ENCODE measurements around the gene RPA1. TPM values are rescaled to one million over a fixed set of nuclear protein-coding genes. Genes with fewer than 3 reads are reported as not detected.

RPA1 gene
- total RNA-seq, 1 experiment from 2014 or later, result 201 TPM

DNA sequence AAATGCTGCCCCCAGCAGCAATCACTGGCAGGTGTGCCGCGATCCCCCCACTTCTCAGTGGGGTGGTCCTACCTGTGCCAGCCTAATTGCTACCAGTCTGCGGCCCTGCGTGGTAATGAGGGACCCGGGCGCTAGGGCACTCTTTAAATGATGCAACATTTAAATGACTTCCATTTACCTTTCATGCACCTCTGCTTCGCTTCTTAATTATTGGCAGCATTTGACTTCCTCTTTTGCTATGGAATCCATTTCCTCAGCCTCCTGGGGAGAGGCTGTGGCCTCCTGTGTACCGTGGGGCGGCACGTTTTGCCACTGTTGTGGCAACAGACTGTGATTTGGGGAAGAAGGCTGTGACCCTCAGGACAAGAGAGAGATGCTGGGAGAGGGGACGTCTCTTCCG is 86.1 kb downstream of the RPA1 start:
- Histone ChIP-seq H3K36me3 (ENCODE audit: low read depth) (no peaks in the 10 kb centered on the region), H3K4me3 (no peak overlapping the region), H3K4me2 (no peak overlapping the region), H3F3A (ENCODE audit: insufficient read depth, low read depth) (no peaks in the 10 kb centered on the region), H3K27me3 (ENCODE audit: insufficient read depth, low read depth) (no peaks in the 10 kb centered on the region; the same call in 1 of the 2 replicates), H2AFZ (no peak overlapping the region), H4K20me1 (ENCODE audit: insufficient read depth) (no peaks in the 10 kb centered on the region), H3K9me3 (ENCODE audit: insufficient read depth, low read depth) (no peaks in the 10 kb centered on the region), H3K79me2 (ENCODE audit: low read depth) (no peaks in the 10 kb centered on the region), H3K4me1 (replicated peaks; ENCODE audit: insufficient read depth) (no peaks in the 10 kb centered on the region), H3K27ac (no peak overlapping the region), H3K9me2 (ENCODE audit: insufficient read depth) (no peaks in the 10 kb centered on the region)
- ChIA-PET CTCF (no interaction called here), POLR2A (ENCODE audit: unreplicated experiment) (no interaction called here)
- no peak for DNase-seq
- intact Hi-C loops (cut with micrococcal nuclease; ENCODE audit: unreplicated experiment), result no loop called here
- TF ChIP-seq, protein P1, sequence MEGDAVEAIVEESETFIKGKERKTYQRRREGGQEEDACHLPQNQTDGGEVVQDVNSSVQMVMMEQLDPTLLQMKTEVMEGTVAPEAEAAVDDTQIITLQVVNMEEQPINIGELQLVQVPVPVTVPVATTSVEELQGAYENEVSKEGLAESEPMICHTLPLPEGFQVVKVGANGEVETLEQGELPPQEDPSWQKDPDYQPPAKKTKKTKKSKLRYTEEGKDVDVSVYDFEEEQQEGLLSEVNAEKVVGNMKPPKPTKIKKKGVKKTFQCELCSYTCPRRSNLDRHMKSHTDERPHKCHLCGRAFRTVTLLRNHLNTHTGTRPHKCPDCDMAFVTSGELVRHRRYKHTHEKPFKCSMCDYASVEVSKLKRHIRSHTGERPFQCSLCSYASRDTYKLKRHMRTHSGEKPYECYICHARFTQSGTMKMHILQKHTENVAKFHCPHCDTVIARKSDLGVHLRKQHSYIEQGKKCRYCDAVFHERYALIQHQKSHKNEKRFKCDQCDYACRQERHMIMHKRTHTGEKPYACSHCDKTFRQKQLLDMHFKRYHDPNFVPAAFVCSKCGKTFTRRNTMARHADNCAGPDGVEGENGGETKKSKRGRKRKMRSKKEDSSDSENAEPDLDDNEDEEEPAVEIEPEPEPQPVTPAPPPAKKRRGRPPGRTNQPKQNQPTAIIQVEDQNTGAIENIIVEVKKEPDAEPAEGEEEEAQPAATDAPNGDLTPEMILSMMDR (conservative IDR thresholded peaks at IDR 0.05), result no peak
- no peak for TF ChIP-seq EZH2 (IDR thresholded peaks at IDR 0.05; ENCODE audit: low read depth)
- BruUV-seq (replicated peaks), result no TSS peak

DNA sequence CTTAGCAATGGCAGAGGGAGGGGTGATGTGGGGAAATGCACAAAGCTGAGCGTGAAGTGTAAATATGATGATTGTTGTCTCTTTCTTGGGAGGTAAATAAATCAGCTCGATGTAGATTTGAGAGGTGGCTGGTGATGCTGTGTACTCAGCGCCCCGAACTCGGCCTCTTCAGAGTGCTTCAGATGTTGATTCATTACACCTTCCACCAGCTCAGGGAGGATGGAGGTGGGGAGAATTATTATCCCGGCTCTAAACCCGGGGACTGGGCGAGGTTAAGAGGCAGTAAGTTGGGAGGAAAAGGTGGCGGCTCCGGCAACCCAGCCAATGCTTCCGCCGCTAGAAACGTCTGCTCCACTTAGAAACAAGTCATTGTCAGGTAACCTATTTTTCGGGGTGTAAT is 86.5 kb downstream of the RPA1 start:
- no peaks in the 10 kb centered on the region for H4K20me1 ChIP-seq (ENCODE audit: insufficient read depth)
- no peaks in the 10 kb centered on the region for H3K79me2 ChIP-seq (ENCODE audit: low read depth)
- H3K36me3 ChIP-seq (ENCODE audit: low read depth), result no peaks in the 10 kb centered on the region
- H2AFZ ChIP-seq, result no peak overlapping the region
- intact Hi-C loops (cut with micrococcal nuclease; ENCODE audit: unreplicated experiment), result no loop called here
- no TSS peak for BruUV-seq (replicated peaks)
- H3K27ac ChIP-seq, result no peak overlapping the region
- H3K9me3 ChIP-seq (ENCODE audit: insufficient read depth, low read depth), result no peaks in the 10 kb centered on the region
- H3K4me2 ChIP-seq, result no peak overlapping the region
- H3K4me1 ChIP-seq (replicated peaks; ENCODE audit: insufficient read depth), result no peaks in the 10 kb centered on the region
- no peaks in the 10 kb centered on the region; the same call in 1 of the 2 replicates for H3K27me3 ChIP-seq (ENCODE audit: insufficient read depth, low read depth)
- DNase-seq, result no peak
- ChIA-PET POLR2A (ENCODE audit: unreplicated experiment) (interaction anchor here (0.6 kb wide), 1 partner anchor 308 kb away, joined by 5 read pairs; no protein-coding TSS in a partner anchor), CTCF (interaction anchor here (1.1 kb wide), 1 partner anchor 110 kb away, joined by 9 read pairs; no protein-coding TSS in a partner anchor)
- TF ChIP-seq EZH2 (IDR thresholded peaks at IDR 0.05; ENCODE audit: low read depth), result no peak
- TF ChIP-seq, protein P1 (conservative IDR thresholded peaks at IDR 0.05), result no peak
- H3F3A ChIP-seq (ENCODE audit: insufficient read depth, low read depth), result no peaks in the 10 kb centered on the region
- no peak overlapping the region for H3K4me3 ChIP-seq
- no peaks in the 10 kb centered on the region for H3K9me2 ChIP-seq (ENCODE audit: insufficient read depth)

DNA sequence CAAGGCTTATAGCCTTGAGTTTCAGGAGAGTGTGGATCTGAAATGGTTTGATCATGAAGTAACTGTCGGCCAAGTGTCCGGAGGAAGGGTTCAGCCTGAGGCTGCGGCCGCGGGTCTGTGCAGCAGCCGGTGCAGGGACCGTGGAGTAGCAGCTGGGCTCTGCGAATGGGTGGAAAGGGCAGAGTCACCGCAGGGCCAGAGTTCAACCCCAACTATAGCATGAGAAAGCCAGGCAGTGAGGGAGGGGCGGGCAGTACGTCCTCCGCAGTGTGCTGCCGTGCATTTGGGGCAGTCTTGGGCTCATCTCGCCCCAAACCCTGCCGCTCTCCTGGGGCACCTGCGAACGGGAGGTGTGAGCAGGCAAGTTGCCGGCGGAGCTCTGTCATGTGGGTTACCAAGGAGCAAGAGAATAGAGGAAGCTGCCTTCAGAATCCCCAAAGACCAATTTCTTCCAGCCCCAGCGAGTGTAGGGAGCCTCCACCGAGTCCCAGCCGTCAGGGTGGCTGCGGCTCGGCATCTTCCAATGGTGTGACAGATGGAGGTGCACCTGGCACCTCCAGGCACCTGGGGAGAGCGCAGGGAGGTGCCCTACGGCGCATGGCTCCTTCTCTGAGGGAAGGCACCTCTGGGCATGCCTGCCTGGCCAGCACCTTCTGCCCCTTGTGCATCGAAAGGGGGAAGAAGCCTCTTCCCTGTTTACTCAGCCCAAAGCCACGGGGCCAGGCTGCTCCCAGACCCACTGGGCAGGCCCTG is 87.3 kb downstream of the RPA1 start:
- Histone ChIP-seq H3K79me2 (ENCODE audit: low read depth) (no peaks in the 10 kb centered on the region), H3K4me2 (no peak overlapping the region), H3K9me3 (ENCODE audit: insufficient read depth, low read depth) (no peaks in the 10 kb centered on the region), H3K4me3 (no peak overlapping the region), H4K20me1 (ENCODE audit: insufficient read depth) (no peaks in the 10 kb centered on the region), H3K27ac (no peak overlapping the region), H3K27me3 (ENCODE audit: insufficient read depth, low read depth) (no peaks in the 10 kb centered on the region; the same call in 1 of the 2 replicates), H3K4me1 (replicated peaks; ENCODE audit: insufficient read depth) (no peaks in the 10 kb centered on the region), H3K36me3 (ENCODE audit: low read depth) (no peaks in the 10 kb centered on the region), H3K9me2 (ENCODE audit: insufficient read depth) (no peaks in the 10 kb centered on the region), H3F3A (ENCODE audit: insufficient read depth, low read depth) (no peaks in the 10 kb centered on the region), H2AFZ (no peak overlapping the region)
- ChIA-PET POLR2A (ENCODE audit: unreplicated experiment) (no interaction called here), CTCF (interaction anchor here (1.1 kb wide), 1 partner anchor 109 kb away, joined by 9 read pairs; no protein-coding TSS in a partner anchor)
- intact Hi-C loops (cut with micrococcal nuclease; ENCODE audit: unreplicated experiment), result no loop called here
- DNase-seq, result no peak
- TF ChIP-seq EZH2 (IDR thresholded peaks at IDR 0.05; ENCODE audit: low read depth), result no peak
- TF ChIP-seq, protein P1 (conservative IDR thresholded peaks at IDR 0.05), result no peak
- no TSS peak for BruUV-seq (replicated peaks)

Measured in PC-9 (cell line).